HL-60/S4 (cell line): ENCODE measurements around the gene CD1C.
"Not testable (repeated sequence)": the region's sequence is repeated elsewhere in the genome, so short reads cannot be mapped to it uniquely, and the experiment has no call there.

Source experiments
- in situ Hi-C: fragments of 300-500 bp; cut with MboI; formaldehyde crosslinking; loops from 2 replicates; pipeline ENCODE4 v1.14.3; 2022; ENCODE audit warnings: low sequenced_read_pairs

The CD1C gene

GRCh38 chr1:158289811-158290210, at the start of gene CD1C:
TSS of gene CD1C (plus strand) at chr1:158289923. CDS start at chr1:158290065, 142 bp downstream.
- in situ Hi-C loops = no loop called here

- in situ Hi-C loops = no loop called here
Measured at GRCh38 chr1:158246650-158247049, 43.1 kb upstream of the CD1C start.

GRCh38 chr1:158248118-158248517, 41.6 kb upstream of the CD1C start:
- in situ Hi-C loops = no loop called here

DNA sequence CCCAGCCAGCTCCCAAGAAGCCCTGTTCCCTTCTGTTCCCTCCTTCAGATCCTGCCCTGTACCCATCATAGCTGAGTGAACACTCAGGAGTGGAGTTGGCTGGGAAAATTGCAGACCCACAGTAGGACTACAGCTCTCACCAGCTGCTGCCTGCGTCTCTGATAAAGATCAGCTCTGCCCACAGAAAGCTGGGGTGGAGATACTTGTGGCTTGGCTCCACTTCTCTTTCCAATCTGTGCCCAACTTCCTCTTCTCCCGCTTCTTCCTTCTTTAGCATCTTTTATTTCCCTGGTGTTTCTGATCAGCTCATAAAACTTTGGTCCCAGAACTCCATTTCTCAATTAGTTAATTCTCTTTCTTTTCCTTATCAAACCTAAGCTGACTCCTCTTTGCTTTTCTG, 41.0 kb upstream of the CD1C start:
- in situ Hi-C loops = no loop called here

DNA sequence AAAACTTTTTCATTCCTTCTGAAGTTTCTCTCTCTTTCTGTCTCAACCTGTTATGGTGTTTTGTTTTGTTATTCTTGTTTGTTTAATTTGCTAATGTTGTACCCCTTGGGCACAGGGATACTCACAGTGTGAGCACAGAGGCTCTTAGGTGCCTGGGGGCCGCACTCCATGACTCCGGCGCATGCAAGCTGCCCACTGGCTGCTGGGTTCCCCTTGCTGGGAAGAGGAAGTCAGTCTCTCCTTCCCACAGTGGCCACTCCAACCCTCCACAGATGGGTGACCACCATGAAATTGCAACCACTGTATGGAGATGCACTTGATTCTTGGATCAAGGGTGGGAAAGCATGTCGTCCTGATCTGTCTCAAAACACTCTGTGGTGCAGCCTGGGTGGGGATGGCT, 40.1 kb upstream of the CD1C start:
- in situ Hi-C loops = no loop called here

DNA sequence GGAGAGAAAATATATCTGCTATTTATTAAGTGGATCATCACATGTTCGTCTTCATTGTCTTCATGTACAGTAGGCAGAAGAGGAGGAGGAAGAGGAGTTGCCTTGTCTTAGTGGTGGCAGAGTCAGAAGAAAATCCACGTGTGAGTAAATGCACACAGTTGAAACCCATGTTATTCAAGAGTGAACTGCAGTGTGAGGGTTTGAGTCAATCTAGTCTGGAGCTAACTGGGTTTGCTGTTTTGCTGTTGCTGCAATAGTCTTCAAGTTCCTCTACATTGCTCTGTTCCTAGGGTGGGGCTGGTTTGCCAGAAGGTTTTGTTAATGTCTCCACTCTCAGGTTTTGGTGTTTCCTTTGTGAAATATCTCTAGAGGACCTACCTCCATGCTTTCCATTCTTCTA, 38.6 kb upstream of the CD1C start:
- in situ Hi-C loops = no loop called here

- in situ Hi-C loops = no loop called here
Measured at GRCh38 chr1:158255656-158256055, 34.1 kb upstream of the CD1C start.

DNA sequence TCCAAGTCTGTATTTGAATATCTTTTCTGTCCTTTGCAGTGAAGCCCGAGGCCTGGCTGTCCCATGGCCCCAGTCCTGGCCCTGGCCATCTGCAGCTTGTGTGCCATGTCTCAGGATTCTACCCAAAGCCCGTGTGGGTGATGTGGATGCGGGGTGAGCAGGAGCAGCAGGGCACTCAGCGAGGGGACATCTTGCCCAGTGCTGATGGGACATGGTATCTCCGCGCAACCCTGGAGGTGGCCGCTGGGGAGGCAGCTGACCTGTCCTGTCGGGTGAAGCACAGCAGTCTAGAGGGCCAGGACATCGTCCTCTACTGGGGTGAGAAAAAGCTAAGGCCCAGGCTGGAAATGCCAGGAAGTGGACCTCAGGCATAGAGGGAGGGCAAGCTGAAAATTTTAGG, 33.0 kb upstream of the CD1C start:
- in situ Hi-C loops = not testable (repeated sequence)

DNA sequence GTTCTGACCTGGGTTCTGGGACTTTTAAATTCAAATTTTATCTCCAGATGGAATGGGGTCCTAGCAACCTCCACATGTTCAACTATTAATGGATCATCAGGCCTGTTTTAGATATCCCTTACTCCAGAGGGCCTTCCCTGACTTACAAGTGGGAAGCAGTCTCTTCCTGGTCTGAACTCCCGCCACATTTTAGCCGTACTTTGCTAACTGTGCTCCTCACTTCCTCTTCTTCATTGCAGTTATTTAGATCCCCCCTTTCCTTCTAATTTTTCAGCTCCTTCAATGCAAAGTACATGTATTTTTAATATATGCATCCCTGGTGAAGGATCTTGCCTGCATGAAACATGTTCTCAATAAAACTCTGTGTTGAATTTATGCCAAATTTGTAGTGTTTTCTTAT, 31.8 kb upstream of the CD1C start:
- in situ Hi-C loops = no loop called here

- in situ Hi-C loops = no loop called here
Measured at GRCh38 chr1:158259117-158259516, 30.6 kb upstream of the CD1C start.

DNA sequence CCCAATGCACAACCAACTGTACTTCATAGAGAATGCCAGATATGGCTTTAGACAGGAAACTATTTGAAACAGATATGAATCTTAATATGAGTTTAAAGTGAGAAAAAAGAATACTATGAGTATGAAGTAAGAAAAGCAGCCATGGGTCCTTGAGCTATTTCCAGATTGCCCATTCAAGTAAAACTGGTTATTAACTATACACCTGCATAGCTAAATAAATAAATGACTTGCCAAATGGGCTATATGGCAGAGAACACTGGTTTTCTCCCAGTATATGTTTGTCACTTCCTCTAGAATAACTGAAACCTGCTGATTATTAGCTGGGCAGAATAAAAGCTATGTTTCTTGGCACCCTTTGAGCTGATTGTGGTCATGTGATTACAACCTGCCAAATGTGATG, 17.0 kb upstream of the CD1C start:
- in situ Hi-C loops = no loop called here

DNA sequence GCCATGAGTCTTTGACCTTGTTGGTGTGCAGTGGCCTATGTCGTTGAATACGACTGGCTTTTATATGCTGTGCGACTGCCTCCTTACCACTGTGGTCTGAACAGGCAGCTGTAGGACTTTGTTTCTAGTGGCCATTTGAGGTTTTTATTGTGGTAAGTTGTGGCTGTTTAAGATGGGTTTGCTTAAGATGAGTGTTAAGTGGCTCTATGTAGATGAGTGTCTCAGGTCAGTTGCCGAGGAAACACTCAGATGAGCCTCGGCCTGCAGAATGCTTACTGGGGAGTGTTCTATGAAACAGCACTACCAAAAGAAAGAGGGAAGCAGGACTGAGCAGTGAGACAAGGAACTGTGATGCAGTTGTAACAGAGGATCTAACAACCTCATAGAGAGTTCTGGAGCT, 14.9 kb upstream of the CD1C start:
- in situ Hi-C loops = no loop called here

GRCh38 chr1:158282421-158282820, 7.3 kb upstream of the CD1C start:
- in situ Hi-C loops = not testable (repeated sequence)

DNA sequence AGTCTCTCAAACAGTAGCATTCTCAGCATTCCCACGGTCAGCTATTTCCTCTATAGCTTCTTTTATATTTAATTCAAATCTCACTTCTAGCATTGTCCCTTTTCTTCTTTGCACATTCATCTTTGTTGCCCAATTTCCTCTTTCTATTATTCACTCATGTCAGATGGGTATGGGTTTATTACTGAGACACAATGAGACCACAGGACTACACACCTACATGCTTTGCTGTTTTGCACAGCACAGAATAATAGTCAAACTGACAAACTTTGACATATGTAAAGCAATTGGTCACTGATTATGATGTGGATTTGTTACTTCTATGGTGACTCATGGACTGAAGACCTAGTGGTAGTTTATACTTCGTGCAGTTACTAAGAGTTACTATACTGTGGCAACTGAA, 5.8 kb upstream of the CD1C start:
- in situ Hi-C loops = no loop called here

- in situ Hi-C loops = no loop called here
Measured at GRCh38 chr1:158285756-158286241, 3.9 kb upstream of the CD1C start.

GRCh38 chr1:158286487-158286886, 3.2 kb upstream of the CD1C start:
- in situ Hi-C loops = no loop called here

GRCh38 chr1:158286941-158287346, 2.8 kb upstream of the CD1C start:
- in situ Hi-C loops = no loop called here

DNA sequence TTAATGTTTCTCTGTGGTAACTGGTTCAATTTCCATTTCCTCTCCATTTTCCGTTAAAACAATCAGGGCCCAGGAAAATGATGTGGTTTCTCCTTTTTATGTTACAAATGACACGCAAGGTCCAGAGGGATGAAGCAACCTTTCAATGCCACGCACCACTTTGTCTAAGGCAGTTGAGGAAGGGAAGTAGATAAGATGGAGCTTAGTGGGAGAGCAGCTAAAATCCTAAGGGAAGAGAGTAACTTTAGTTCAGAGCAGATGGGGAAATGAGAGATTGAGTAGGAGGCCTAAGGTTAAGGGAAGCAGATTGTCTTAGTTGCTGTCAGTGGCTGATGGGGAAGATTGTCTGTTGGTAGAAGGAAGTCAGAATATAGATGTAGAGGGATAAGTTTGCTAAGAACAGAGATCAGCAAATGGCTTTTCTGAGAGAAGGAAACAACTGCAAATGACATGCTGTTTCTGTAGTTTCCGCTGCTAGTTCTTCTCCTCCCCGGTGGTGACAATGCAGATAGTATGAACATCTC, 660 bp downstream of the CD1C start:
- in situ Hi-C loops = no loop called here

- in situ Hi-C loops = no loop called here
Measured at GRCh38 chr1:158295791-158296190, 6.1 kb downstream of the CD1C start.

GRCh38 chr1:158310623-158311022, 20.9 kb downstream of the CD1C start:
- in situ Hi-C loops = no loop called here

GRCh38 chr1:158311066-158311465, 21.3 kb downstream of the CD1C start:
- in situ Hi-C loops = no loop called here

GRCh38 chr1:158323866-158324265, 34.1 kb downstream of the CD1C start:
- in situ Hi-C loops = no loop called here

- in situ Hi-C loops = no loop called here
Measured at GRCh38 chr1:158324395-158324794, 34.7 kb downstream of the CD1C start.
